Measurements from ENCODE around the gene MMP14.

- no peak for TF ChIP-seq YY1 (IDR thresholded peaks at IDR 0.05; ENCODE audit: insufficient read depth, insufficient read length)
- TF ChIP-seq SUZ12 (IDR thresholded peaks at IDR 0.05; ENCODE audit: extremely low read depth, insufficient read depth, insufficient read length) = no peak
- no peak for TF ChIP-seq ZNF274 (IDR thresholded peaks at IDR 0.05; ENCODE audit: low read depth, low read length)
Measured at GRCh38 chr14:22807432-22808087, 28.8 kb upstream of the MMP14 start.
